Measurements from ENCODE around the gene ADAR.

DNA sequence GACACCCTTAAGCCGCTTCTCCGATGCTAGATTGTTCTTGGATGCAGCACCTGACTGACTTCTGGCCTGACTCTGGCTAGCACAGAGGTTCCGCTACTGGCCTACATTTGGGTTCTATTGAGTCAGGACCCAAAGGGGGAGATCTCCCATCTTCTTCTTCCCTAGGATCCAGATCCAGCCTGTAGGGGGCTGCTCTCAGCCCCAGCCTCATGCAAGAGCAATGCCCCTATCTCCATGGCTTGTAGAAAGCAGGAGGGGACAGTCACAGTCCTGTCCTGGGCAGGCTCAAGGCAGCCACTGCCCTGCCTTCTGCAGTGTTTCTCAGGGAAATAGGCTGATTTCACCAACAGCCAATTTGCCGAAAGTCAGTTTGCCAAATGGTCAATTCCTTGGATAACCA is 6.3 kb upstream of the ADAR start:
- TF ChIP-seq SAP30 (IDR thresholded peaks at IDR 0.05; ENCODE audit: insufficient read depth, insufficient replicate concordance, low read length) (no peak), POLR2A (IDR thresholded peaks at IDR 0.05; ENCODE audit: control extremely low read depth in 1 of 2, low read depth in 2 of 2, low read length in 2 of 2) (no peak), CHD2 (IDR thresholded peaks at IDR 0.05; ENCODE audit: low read length) (no peak), EP300 (IDR thresholded peaks at IDR 0.05; ENCODE audit: borderline replicate concordance in 1 of 2, low read depth in 2 of 2, low read length in 2 of 2) (no peak), TEAD4 (IDR thresholded peaks at IDR 0.05; ENCODE audit: low read depth, low read length) (no peak), EZH2 (IDR thresholded peaks at IDR 0.05; ENCODE audit: low read depth, low read length, severe bottlenecking) (no peak), EGR1 (IDR thresholded peaks at IDR 0.05; ENCODE audit: borderline replicate concordance, low read depth, low read length) (no peak), TAF1 (IDR thresholded peaks at IDR 0.05; ENCODE audit: low read depth, low read length) (no peak), HDAC6 (IDR thresholded peaks at IDR 0.05; ENCODE audit: low read depth, low read length) (no peak)
- TF ChIP-seq, protein P1, sequence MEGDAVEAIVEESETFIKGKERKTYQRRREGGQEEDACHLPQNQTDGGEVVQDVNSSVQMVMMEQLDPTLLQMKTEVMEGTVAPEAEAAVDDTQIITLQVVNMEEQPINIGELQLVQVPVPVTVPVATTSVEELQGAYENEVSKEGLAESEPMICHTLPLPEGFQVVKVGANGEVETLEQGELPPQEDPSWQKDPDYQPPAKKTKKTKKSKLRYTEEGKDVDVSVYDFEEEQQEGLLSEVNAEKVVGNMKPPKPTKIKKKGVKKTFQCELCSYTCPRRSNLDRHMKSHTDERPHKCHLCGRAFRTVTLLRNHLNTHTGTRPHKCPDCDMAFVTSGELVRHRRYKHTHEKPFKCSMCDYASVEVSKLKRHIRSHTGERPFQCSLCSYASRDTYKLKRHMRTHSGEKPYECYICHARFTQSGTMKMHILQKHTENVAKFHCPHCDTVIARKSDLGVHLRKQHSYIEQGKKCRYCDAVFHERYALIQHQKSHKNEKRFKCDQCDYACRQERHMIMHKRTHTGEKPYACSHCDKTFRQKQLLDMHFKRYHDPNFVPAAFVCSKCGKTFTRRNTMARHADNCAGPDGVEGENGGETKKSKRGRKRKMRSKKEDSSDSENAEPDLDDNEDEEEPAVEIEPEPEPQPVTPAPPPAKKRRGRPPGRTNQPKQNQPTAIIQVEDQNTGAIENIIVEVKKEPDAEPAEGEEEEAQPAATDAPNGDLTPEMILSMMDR (IDR thresholded peaks at IDR 0.05; ENCODE audit: control extremely low read depth in 1 of 3, insufficient read depth in 1 of 3, low read depth in 1 of 3, low read length in 3 of 3) = peak; percentile 27 to 34 (median 31); a peak in 2 of 4 replicates
- TF ChIP-seq, protein P2, sequence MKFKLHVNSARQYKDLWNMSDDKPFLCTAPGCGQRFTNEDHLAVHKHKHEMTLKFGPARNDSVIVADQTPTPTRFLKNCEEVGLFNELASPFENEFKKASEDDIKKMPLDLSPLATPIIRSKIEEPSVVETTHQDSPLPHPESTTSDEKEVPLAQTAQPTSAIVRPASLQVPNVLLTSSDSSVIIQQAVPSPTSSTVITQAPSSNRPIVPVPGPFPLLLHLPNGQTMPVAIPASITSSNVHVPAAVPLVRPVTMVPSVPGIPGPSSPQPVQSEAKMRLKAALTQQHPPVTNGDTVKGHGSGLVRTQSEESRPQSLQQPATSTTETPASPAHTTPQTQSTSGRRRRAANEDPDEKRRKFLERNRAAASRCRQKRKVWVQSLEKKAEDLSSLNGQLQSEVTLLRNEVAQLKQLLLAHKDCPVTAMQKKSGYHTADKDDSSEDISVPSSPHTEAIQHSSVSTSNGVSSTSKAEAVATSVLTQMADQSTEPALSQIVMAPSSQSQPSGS (IDR thresholded peaks at IDR 0.05; ENCODE audit: low read length) = no peak
- TF ChIP-seq, protein P3, sequence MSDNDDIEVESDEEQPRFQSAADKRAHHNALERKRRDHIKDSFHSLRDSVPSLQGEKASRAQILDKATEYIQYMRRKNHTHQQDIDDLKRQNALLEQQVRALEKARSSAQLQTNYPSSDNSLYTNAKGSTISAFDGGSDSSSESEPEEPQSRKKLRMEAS (IDR thresholded peaks at IDR 0.05) = no peak
